ENCODE measurements around the gene CLEC16A. TPM values are rescaled to one million over a fixed set of nuclear protein-coding genes. Genes with fewer than 3 reads are reported as not detected.

CLEC16A gene
- total RNA-seq, 4 donors from 2014 or later, result 20.3 to 25.7 (median 25.1) TPM

GRCh38 chr16:10972108-10972818 lies 27.9 kb downstream of the CLEC16A start:
- H3K9me3 ChIP-seq, result no peaks in the 10 kb centered on the region
- peaks cover 3 to 19% (median 7%) of the 10 kb centered on the region in 3 donors for H3K4me1 ChIP-seq
- H3K36me3 ChIP-seq, result peaks cover 0 to 84% (median 3%) of the 10 kb centered on the region in 3 donors
- TF ChIP-seq, protein P1, sequence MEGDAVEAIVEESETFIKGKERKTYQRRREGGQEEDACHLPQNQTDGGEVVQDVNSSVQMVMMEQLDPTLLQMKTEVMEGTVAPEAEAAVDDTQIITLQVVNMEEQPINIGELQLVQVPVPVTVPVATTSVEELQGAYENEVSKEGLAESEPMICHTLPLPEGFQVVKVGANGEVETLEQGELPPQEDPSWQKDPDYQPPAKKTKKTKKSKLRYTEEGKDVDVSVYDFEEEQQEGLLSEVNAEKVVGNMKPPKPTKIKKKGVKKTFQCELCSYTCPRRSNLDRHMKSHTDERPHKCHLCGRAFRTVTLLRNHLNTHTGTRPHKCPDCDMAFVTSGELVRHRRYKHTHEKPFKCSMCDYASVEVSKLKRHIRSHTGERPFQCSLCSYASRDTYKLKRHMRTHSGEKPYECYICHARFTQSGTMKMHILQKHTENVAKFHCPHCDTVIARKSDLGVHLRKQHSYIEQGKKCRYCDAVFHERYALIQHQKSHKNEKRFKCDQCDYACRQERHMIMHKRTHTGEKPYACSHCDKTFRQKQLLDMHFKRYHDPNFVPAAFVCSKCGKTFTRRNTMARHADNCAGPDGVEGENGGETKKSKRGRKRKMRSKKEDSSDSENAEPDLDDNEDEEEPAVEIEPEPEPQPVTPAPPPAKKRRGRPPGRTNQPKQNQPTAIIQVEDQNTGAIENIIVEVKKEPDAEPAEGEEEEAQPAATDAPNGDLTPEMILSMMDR (IDR thresholded peaks at IDR 0.05), result no peak
- TF ChIP-seq POLR2A (IDR thresholded peaks at IDR 0.05), result no peak
- H3K4me3 ChIP-seq, result no peak overlapping the region
- no peaks in the 10 kb centered on the region for H3K27me3 ChIP-seq
- peak overlapping the region in 3 of 4 donors; percentile 45 to 56 (median 51) for H3K27ac ChIP-seq
- WGBS, 2 donors, result 39 to 43% methylated on average over 3 to 4 of the region's 4 CpGs
- intact Hi-C loops (cut with DNase I), result loop anchor here (5.0 kb wide), 1 partner anchor 285 kb away; the partner anchor contains the start of gene SOCS1
- DNase-seq, result no peak

DNA sequence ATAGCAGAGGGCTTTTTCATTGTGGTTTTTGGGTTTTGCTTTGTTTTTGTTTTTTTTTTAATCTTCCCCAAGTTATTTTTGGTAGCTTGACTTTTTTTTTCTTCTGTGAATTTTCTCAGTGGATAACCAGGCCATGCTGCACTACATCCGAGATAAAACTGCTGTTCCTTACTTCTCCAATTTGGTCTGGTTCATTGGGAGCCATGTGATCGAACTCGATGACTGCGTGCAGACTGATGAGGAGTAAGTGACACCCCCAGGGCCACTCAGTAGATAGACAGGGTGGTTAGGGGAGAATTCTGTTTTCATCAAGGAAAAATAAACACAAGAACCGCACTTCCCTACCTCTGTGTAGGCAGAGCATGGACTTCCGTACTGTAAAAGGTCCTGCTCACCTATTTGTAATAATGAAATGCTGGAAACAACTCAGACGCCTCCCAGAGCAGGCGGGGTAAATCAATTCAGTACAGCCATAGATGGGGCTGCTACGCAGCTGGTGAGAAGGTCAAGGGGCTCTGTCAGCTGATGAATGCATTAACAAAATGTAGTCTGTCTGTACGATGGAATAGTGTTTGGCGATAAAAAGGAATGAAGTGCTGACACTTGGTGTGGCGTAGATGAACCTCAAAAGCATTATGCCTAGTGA lies 28.6 kb downstream of the CLEC16A start:
- peak overlapping the region in 1 of 4 donors; percentile 51 for H3K27ac ChIP-seq
- intact Hi-C loops (cut with DNase I), result loop anchor here (5.0 kb wide), 1 partner anchor 284 kb away; the partner anchor contains the start of gene SOCS1
- no peak overlapping the region for H3K4me3 ChIP-seq
- H3K27me3 ChIP-seq, result no peaks in the 10 kb centered on the region
- H3K36me3 ChIP-seq, result peaks cover 0 to 84% (median 3%) of the 10 kb centered on the region in 3 donors
- no peak for DNase-seq
- 84 to 85% methylated on average over 8 to 12 of the region's 12 CpGs for WGBS, 2 donors
- TF ChIP-seq, protein P1 (IDR thresholded peaks at IDR 0.05), result no peak
- no peaks in the 10 kb centered on the region for H3K9me3 ChIP-seq
- peaks cover 3 to 19% (median 7%) of the 10 kb centered on the region in 3 donors for H3K4me1 ChIP-seq

GRCh38 chr16:10976634-10977033 lies 32.3 kb downstream of the CLEC16A start:
- no peak for DNase-seq
- 82 to 92% methylated on average over 2 of the region's 3 CpGs for WGBS, 2 donors

GRCh38 chr16:10978124-10978523 lies 33.8 kb downstream of the CLEC16A start:
- intact Hi-C loops (cut with DNase I), result no loop called here
- H3K27me3 ChIP-seq, result no peaks in the 10 kb centered on the region
- 84 to 93% methylated on average over 4 to 5 of the region's 6 CpGs for WGBS, 2 donors
- H3K36me3 ChIP-seq, result peaks cover 0 to 68% (median under 1%) of the 10 kb centered on the region in 3 donors
- H3K4me3 ChIP-seq, result no peak overlapping the region
- H3K27ac ChIP-seq, result no peak overlapping the region
- H3K9me3 ChIP-seq, result no peaks in the 10 kb centered on the region
- no peak for TF ChIP-seq POLR2A (IDR thresholded peaks at IDR 0.05)
- TF ChIP-seq, protein P1 (IDR thresholded peaks at IDR 0.05), result no peak
- no peak for DNase-seq
- peaks cover 7 to 40% (median 21%) of the 10 kb centered on the region in 3 donors for H3K4me1 ChIP-seq

More at GRCh38 chr16:10976634-10977033, 32.3 kb downstream of the CLEC16A start:
- intact Hi-C loops (cut with DNase I), result no loop called here
- Histone ChIP-seq H3K9me3 (no peaks in the 10 kb centered on the region), H3K4me3 (no peak overlapping the region), H3K27ac (no peak overlapping the region), H3K4me1 (peaks cover 2 to 39% (median 18%) of the 10 kb centered on the region in 3 donors), H3K36me3 (peaks cover 0 to 82% (median 3%) of the 10 kb centered on the region in 3 donors), H3K27me3 (no peaks in the 10 kb centered on the region)
- no peak for TF ChIP-seq POLR2A (IDR thresholded peaks at IDR 0.05)
- TF ChIP-seq, protein P1 (IDR thresholded peaks at IDR 0.05), result no peak
